Testis (tissue), 2 donors: ENCODE results near the gene C1QBP.

Source experiments
- POLR2A ChIP-seq: fragments of 450-650 bp; IDR thresholded peaks from one replicate; pipeline ENCODE4 v1.6.1; 2017; ENCODE audit warnings: antibody characterized with exemption, mild to moderate bottlenecking, moderate library complexity
- TF ChIP-seq, protein P1 (sequence below), 3 experiments: fragments of 450-650 bp in 2 of 3; fragments of 200-600 bp in 1 of 3; sonication (generic) in 1 of 3; IDR thresholded peaks; one replicate each; pipeline ENCODE4 v1.5.1; 2016 to 2019; ENCODE audit warnings: antibody characterized with exemption in 3 of 3, mild to moderate bottlenecking in 2 of 3, moderate library complexity in 1 of 3

DNA sequence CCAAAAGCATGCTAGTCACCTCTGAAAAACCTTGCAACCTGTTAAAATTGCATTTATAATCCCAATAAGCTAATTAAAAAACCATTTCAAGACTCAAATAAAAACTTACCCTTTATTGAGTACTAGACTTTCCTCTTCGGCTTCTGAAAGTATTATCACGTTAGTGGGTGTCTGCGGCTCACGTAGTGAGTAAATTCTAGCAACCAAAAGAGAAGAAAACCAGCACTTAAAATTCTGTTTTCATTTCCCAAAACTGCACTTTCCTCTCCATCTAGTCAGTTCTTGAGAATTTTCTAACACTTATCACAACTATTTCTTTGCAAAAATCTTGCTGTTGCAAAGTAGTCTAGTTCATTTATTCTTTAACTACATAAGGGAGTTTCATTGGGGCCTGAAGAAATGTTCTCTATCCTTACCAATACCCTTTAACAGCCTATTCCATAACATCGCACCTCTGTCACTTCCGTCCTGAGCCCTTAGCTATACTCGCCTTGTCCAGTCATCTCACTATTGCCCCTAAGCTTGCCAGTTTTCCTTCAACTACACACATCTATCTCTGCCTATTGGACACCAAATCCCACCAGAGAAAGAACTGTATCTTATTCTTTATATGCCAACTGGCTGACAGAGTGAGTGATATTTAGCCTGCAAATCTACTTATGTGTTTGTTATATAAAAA is 28.2 kb downstream of the C1QBP start:
- no peak for TF ChIP-seq POLR2A
- TF ChIP-seq, protein P1, sequence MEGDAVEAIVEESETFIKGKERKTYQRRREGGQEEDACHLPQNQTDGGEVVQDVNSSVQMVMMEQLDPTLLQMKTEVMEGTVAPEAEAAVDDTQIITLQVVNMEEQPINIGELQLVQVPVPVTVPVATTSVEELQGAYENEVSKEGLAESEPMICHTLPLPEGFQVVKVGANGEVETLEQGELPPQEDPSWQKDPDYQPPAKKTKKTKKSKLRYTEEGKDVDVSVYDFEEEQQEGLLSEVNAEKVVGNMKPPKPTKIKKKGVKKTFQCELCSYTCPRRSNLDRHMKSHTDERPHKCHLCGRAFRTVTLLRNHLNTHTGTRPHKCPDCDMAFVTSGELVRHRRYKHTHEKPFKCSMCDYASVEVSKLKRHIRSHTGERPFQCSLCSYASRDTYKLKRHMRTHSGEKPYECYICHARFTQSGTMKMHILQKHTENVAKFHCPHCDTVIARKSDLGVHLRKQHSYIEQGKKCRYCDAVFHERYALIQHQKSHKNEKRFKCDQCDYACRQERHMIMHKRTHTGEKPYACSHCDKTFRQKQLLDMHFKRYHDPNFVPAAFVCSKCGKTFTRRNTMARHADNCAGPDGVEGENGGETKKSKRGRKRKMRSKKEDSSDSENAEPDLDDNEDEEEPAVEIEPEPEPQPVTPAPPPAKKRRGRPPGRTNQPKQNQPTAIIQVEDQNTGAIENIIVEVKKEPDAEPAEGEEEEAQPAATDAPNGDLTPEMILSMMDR (IDR thresholded peaks at IDR 0.05) = no peak
